CMK (cell line): ENCODE data around the gene CENPM.
A peak's percentile ranks its signal among the peaks of the same experiment; 100 is the strongest.

Source experiments
- DNase-seq: peaks from one replicate; pipeline ENCODE4 v3.0.0-alpha.2; 2010; ENCODE audit warnings: low read depth

CENPM gene

GRCh38 chr22:41931701-41932269 is 15.2 kb downstream of the CENPM start:
- DNase-seq = no peak

- no peak for DNase-seq
Observed at GRCh38 chr22:41929418-41929810, 17.5 kb downstream of the CENPM start.

- no peak for DNase-seq
Observed at GRCh38 chr22:41928593-41929417, 18.1 kb downstream of the CENPM start.

- DNase-seq = no peak
Observed at GRCh38 chr22:41927813-41928212, 19.1 kb downstream of the CENPM start.

GRCh38 chr22:41925783-41926460 is 21.0 kb downstream of the CENPM start:
- DNase-seq = peak; percentile 58

- no peak for DNase-seq
Observed at GRCh38 chr22:41923595-41924276, 23.2 kb downstream of the CENPM start.

- no peak for DNase-seq
Observed at GRCh38 chr22:41922940-41923594, 23.9 kb downstream of the CENPM start.

- no peak for DNase-seq
Observed at GRCh38 chr22:41922328-41922727, 24.6 kb downstream of the CENPM start.

- no peak for DNase-seq
Observed at GRCh38 chr22:41920271-41920976, 26.5 kb downstream of the CENPM start.

- no peak for DNase-seq
Observed at GRCh38 chr22:41919357-41920224, 27.4 kb downstream of the CENPM start.

GRCh38 chr22:41917903-41918791 is 28.8 kb downstream of the CENPM start:
- no peak for DNase-seq

- no peak for DNase-seq
Observed at GRCh38 chr22:41917375-41917902, 29.5 kb downstream of the CENPM start.

GRCh38 chr22:41916745-41917358 is 30.1 kb downstream of the CENPM start:
- DNase-seq = no peak

- DNase-seq = no peak
Observed at GRCh38 chr22:41915786-41916493, 31.0 kb downstream of the CENPM start.

GRCh38 chr22:41915035-41915785 is 31.7 kb downstream of the CENPM start, which contains the start of gene SHISA8:
TSS of gene SHISA8 (minus strand) at chr22:41915074. CDS start at chr22:41914667, 407 bp downstream.
- no peak for DNase-seq

- no peak for DNase-seq
Observed at GRCh38 chr22:41914611-41915034, 32.3 kb downstream of the CENPM start.
